DOHH2 (cell line): ENCODE data around the gene ABLIM2.

Experiments
- H3F3A ChIP-seq: fragments of 200-600 bp; sonication (generic), shearing (Covaris generic); 2 replicates; pipeline ENCODE4 v1.6.0; 2016; ENCODE audit warnings: antibody characterized with exemption, mild to moderate bottlenecking; ENCODE audit not compliant: control insufficient read depth, insufficient read depth
- H3K27ac ChIP-seq: fragments of 200-600 bp; sonication (generic); 2 replicates; pipeline ENCODE4 v1.5.1; 2014; ENCODE audit warnings: low read depth, mild to moderate bottlenecking, low read length, moderate library complexity
- H3K27me3 ChIP-seq: fragments of 200-600 bp; sonication (generic); 2 replicates; pipeline ENCODE4 v1.6.1; 2014; ENCODE audit warnings: mild to moderate bottlenecking, low read length, mixed read lengths; ENCODE audit not compliant: control insufficient read depth
- H3K36me3 ChIP-seq: fragments of 200-600 bp; sonication (generic); 2 replicates; pipeline ENCODE4 v1.6.1; 2014; ENCODE audit warnings: mild to moderate bottlenecking, low read length, moderate library complexity, mixed read lengths; ENCODE audit not compliant: control insufficient read depth
- H3K4me1 ChIP-seq: fragments of 200-600 bp; sonication (generic); 2 replicates; pipeline ENCODE4 v1.6.1; 2014; ENCODE audit warnings: mild to moderate bottlenecking, low read length, mixed read lengths; ENCODE audit not compliant: control insufficient read depth
- H3K4me2 ChIP-seq: fragments of 200-600 bp; sonication (generic); 2 replicates; pipeline ENCODE4 v1.6.0; 2014; ENCODE audit warnings: mild to moderate bottlenecking, low read length, moderate library complexity
- H3K4me3 ChIP-seq: fragments of 200-600 bp; sonication (generic); 2 replicates; pipeline ENCODE4 v1.5.1; 2014; ENCODE audit warnings: mild to moderate bottlenecking, low read length, mixed read lengths
- H3K79me2 ChIP-seq: fragments of 200-600 bp; sonication (generic); 2 replicates; pipeline ENCODE4 v1.6.1; 2014; ENCODE audit warnings: mild to moderate bottlenecking, low read length, mixed read lengths; ENCODE audit not compliant: control insufficient read depth
- H3K9me2 ChIP-seq: fragments of 200-600 bp; sonication (generic); replicated peaks from 2 replicates; pipeline ENCODE4 v1.6.1; 2014; ENCODE audit warnings: mild to moderate bottlenecking, low read length, mixed read lengths; ENCODE audit not compliant: control insufficient read depth
- H3K9me3 ChIP-seq: fragments of 200-600 bp; sonication (generic); 2 replicates; pipeline ENCODE4 v1.6.1; 2014; ENCODE audit warnings: antibody characterized with exemption, low read length, mixed read lengths; ENCODE audit not compliant: control insufficient read depth, insufficient read depth
- H4K20me1 ChIP-seq: fragments of 200-600 bp; sonication (generic); 2 replicates; pipeline ENCODE4 v1.6.0; 2014; ENCODE audit warnings: low read depth, mild to moderate bottlenecking, antibody characterized with exemption, low read length, moderate library complexity; ENCODE audit not compliant: control insufficient read depth, insufficient read depth
- CTCF ChIP-seq: fragments of 200-600 bp; sonication (generic); IDR thresholded peaks from one replicate; pipeline ENCODE4 v1.5.1; 2014; ENCODE audit warnings: antibody characterized with exemption, mild to moderate bottlenecking, low read depth, low read length; ENCODE audit not compliant: poor library complexity, severe bottlenecking
- EZH2phosphoT487 ChIP-seq: fragments of 200-600 bp; sonication (generic); IDR thresholded peaks from 2 replicates; pipeline ENCODE4 v1.6.1; 2017; ENCODE audit warnings: borderline replicate concordance, mild to moderate bottlenecking, antibody characterized with exemption, low read length, moderate library complexity, mixed read lengths

ABLIM2 gene

DNA sequence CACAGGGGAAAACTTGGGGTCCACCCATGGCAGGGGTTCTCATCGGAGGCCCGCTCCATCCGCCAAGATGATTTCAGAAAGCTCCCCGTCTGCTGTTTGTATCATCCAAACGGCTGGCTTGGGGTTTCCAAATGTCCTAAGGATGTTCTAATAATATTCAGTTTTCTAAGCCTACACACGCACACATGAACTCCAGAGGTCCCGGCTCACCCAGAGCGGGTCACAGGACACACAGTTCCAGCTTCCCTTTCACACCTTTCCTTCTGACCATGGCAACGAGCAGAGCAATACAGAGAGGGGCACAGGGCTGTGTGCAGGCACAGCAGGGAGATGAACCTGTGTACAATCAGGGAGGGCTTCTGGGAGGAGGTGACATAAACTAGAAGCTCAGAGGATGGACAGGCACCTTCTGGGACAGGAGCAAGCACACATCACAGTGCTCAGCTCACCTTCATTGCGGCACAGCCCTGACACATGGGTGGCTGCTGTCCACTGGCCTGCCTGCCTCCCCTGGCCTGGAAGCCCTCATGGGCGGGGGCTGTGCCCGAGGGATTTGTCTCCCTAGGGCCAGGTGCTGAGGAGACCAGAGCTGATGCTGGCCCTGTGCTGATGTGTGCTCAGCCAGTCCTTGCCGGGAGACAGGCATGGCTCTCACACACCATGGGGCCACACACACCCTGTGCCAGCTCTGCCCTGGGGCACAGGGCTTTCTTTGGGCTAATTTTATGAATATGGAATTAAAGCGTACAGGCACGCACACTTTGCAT is 44.8 kb downstream of the ABLIM2 start:
- H3K9me2 ChIP-seq: no peaks in the 10 kb centered on the region
- H3K36me3 ChIP-seq: no peaks in the 10 kb centered on the region
- H3K79me2 ChIP-seq: no peaks in the 10 kb centered on the region
- H3F3A ChIP-seq: no peaks in the 10 kb centered on the region
- H3K9me3 ChIP-seq: no peaks in the 10 kb centered on the region
- H3K27me3 ChIP-seq: no peaks in the 10 kb centered on the region
- peaks cover 8% of the 10 kb centered on the region for H3K4me1 ChIP-seq
- H3K27ac ChIP-seq: no peak overlapping the region
- H4K20me1 ChIP-seq: no peaks in the 10 kb centered on the region
- TF ChIP-seq EZH2phosphoT487 (no peak), CTCF (no peak)
- no peak overlapping the region for H3K4me2 ChIP-seq
- no peak overlapping the region for H3K4me3 ChIP-seq

- H3K79me2 ChIP-seq: no peaks in the 10 kb centered on the region
- no peak overlapping the region for H3K4me3 ChIP-seq
- H3K27ac ChIP-seq: no peak overlapping the region
- H4K20me1 ChIP-seq: no peaks in the 10 kb centered on the region
- H3K9me2 ChIP-seq: no peaks in the 10 kb centered on the region
- no peaks in the 10 kb centered on the region for H3F3A ChIP-seq
- no peak overlapping the region for H3K4me2 ChIP-seq
- no peaks in the 10 kb centered on the region for H3K9me3 ChIP-seq
- peaks cover 7% of the 10 kb centered on the region for H3K4me1 ChIP-seq
- TF ChIP-seq CTCF (no peak), EZH2phosphoT487 (no peak)
- no peaks in the 10 kb centered on the region for H3K36me3 ChIP-seq
- no peaks in the 10 kb centered on the region for H3K27me3 ChIP-seq
Measured at GRCh38 chr4:8112672-8113071, 45.9 kb downstream of the ABLIM2 start.

DNA sequence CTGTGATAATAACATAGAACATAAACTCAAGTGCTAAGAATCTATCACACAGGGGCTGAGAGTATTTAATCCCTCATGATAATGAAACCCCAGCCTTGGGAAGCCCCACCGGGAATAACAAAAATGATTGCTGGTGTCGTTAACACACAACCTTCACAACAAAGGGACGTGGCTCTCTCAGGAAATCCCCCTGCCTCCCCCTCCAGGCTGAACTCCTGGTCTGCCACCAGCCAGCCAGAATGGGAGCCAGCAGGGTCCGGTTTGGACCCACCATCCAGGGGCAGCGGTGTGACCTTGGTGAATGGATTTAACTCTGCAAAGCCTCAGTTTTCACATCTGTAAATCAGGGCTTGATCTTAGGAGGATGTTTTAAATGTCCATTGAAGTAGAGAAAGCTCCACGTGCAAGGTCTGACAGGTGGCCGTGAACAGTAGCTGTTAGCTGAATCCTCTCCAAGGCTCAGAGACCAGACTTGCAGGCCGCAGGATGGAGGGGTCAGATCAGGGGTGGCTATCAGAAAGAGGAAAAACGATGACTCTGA is 46.5 kb downstream of the ABLIM2 start:
- Histone ChIP-seq H3K79me2 (no peaks in the 10 kb centered on the region), H3K27ac (no peak overlapping the region), H3F3A (no peaks in the 10 kb centered on the region), H3K4me2 (no peak overlapping the region), H3K9me3 (no peaks in the 10 kb centered on the region), H3K36me3 (no peaks in the 10 kb centered on the region), H3K9me2 (no peaks in the 10 kb centered on the region), H3K4me3 (no peak overlapping the region), H3K4me1 (peaks cover 1% of the 10 kb centered on the region; the same call in 1 of the 2 replicates), H3K27me3 (no peaks in the 10 kb centered on the region), H4K20me1 (no peaks in the 10 kb centered on the region)
- no peak for TF ChIP-seq CTCF
- TF ChIP-seq EZH2phosphoT487: no peak
